ENCODE results near the gene SCAPER.
A peak's percentile ranks its signal among the peaks of the same experiment; 100 is the strongest.
"Not testable (repeated sequence)": the region's sequence is repeated elsewhere in the genome, so short reads cannot be mapped to it uniquely, and the experiment has no call there.

The SCAPER gene

DNA sequence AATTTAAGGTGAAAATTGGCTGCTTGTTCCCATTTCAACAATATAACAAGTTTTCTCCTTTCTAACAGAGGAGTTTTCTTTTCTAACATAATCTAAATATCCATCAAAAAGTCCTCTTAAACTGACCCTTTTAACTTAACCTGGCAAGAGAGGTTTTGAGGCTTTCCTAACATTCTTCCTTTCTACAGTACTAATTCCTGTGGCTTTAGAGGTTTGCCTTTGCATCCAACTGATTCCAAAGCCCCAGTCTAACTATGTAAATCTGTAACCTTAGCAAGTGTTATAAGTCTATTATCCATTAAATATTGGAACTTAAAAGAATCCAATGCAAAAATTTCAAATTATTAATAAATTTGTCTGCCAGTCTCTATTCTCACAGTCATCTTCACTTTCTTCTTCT, 434.4 kb downstream of the SCAPER start:
- no peak for DNase-seq

DNA sequence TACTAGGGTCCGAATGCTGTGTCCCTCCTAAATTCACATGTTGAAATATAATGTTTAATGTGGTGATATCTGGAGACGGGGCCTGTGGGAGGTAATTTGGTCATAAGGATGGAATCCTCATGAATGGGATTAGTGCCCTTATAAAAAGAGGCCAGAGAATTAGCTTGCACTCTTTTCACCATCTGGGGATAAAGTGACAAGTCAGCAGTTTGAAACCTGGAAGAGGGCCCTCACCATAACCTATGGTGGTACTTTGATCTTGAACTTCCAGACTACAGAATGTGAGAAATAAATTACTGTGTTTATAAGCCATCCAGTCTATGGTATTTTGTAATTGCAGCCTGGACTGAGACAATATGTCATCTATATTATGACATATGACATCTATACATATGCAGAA, 436.4 kb downstream of the SCAPER start:
- DNase-seq = no peak

DNA sequence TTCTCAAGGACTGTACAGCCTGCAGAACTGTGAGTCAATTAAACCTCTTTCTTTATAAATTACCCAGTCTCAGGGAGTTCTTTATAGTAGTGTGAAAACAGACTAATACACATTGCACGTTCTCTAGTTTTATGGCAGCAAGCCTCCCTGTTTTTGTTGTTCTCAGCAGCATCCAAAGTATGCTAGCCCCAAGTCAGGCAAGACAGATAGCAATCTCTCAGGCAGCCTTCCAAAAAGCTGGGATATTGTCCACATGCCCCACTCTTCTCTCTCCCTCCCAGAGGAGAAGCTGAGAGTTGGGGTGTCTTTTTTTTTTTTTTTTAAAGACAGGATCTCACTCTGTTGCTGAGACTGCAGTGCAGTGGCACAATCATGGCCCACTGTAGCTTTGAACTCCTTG, 438.0 kb downstream of the SCAPER start:
- no peak for DNase-seq

DNA sequence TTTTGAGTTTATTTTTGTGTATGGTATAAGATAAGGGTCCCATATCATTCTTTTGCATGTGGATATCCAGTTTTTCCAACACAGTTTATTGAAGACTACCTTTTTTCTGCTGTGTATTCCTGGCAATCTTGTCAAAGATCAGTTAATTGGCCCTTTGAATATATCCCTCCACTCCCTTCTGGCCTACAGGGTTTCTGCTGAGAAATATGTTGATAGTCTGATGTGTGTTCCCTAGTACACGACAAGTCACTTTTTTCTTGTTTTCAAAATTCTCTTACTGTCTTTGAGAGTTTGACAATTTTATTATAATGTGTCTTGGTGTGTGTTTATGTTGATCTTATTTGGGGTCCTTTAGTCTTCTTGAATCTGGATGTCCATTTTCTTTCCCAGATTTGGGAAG, 439.4 kb downstream of the SCAPER start:
- no peak for DNase-seq

DNA sequence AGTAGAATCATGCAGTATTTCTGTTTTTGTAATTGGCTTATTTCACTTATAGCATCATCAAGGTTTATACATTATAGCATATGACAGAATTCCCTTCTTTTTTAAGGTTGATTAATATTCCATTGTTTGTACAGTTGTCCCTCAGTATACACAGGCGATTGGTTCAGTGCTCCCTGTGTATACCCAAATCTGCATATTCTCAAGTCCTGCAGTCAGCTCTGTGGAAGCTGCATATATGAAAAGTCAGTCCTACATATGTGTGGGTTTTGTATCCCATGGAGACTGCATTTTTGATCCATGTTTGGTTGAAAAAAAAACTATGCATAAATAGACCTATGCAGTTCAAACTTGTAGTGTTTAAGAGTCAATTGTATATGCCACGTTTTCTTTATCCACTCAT, 440.9 kb downstream of the SCAPER start:
- no peak for DNase-seq

DNA sequence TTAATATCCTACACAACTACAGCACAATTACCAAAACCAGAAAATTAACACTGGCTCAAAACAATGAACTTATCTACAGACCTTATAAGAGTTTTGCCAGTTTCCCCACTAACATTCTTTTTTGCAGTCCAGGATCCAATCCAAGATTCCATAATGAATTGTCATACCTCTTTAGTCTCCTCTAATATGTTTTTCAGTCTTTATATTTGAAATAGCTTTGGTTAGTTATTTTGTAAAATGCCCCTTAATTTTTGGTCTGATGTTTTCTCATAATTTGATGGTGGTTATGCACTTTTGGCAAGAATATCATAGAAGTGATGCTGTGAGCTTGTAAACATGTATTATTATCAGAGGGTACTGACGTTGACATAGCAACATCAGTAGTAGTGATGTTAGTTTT, 444.3 kb downstream of the SCAPER start:
- no peak for DNase-seq

DNA sequence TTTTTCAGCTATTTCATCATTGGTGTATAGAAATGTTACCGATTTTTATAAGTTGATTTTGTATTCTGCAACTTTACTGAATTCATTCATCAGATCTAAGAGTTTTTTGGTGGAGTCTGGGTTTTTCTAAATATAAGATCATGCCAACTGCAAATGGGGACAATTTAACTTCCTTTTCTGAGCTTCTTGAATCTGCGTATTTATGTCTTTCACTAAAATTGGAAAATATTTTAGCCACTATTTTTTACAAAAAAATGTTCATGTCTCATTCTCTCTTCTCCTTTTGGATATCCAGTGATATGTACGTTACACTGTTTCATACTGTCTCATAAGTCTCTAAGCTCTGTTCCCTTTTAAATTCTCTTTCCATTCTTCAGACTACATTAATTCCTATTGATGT, 444.8 kb downstream of the SCAPER start:
- DNase-seq = no peak

DNA sequence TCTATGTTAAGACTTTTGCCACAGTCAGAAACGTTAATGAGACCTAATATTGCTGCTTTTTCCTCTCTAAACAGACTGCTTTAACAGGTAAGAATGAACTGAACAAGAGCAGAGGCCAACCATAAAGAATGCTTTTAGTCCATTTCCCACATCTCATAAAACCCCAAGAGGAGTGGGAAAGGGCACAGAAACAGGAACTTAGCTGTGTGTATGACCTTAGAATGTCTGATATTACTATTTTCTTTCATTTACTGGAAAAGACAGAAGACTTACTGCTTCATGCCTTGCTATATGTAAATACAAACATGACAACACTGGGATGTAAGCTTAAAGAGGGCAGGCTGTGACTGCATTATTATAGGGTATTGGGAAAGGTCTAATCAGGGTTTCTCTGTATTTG, 453.6 kb downstream of the SCAPER start:
- no peak for DNase-seq

DNA sequence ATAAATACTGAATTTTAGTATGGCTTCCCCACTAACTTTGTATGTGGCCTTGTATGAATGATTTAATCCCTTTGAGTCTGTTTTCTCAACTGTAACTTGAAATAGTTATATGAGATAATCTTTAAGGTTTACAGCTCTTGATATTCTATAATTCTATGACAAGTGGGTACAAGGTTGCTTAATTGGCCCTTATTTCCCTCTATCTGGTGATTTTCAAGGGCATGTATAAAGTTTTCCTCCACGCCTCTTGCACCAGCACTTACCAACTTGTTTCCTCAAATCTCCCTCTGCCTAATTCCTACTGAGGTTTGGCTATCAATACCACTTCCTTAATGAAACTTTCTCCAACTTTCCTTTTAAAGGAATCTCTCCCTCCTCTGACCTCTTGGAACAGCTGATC, 455.7 kb downstream of the SCAPER start:
- DNase-seq = no peak

DNA sequence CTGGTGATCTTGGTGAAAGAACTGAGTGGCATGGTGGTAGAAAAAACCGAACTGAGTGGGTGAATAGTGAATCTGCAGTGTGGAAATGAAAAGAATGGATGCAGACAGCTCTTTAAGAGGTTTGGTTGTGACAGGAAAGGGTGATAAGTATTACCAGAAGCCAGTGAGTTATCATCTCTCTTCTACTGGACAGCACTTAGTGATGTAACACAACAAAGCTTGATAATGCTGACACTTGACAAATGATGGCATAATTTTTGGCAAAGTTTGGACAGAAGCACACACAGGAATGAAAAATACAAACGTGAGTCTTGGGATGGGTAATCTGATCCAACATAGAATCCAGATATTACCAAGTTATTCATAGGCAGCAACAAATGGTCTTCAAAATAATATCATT, 456.4 kb downstream of the SCAPER start:
- no peak for DNase-seq

DNA sequence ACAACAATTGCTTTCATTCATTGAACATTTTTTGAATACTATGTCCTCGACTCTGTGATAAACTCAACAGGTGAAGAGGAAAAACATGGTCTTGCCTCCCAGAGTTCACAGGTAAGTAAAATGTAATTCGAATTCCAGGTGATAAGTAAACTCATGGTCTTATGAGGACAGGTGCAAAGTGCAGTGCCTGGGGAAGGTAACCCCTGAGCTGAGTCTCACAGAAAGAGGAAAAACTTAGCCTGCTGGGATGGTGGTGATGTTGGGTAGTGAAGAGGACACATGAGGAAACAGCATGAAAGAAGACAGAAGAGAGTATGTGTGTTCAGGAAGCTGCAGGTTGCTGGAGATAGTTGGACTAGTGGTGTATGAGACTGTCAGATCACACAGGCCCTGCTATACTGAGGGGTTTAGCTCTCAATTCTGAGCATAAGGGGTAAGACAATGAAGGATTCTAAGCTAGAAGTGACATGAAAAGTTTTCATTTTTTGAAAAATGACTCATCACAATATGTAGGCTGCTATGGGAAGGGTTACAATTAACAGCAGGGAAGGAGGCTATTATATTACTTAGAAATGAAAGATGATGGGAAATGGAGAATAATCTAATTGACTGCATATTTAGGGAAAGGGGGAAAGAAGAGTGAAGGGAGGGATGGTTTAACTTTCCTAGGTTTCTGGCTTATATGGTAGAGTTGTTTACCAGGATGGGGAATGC, 457.3 kb downstream of the SCAPER start:
- DNase-seq = no peak

DNA sequence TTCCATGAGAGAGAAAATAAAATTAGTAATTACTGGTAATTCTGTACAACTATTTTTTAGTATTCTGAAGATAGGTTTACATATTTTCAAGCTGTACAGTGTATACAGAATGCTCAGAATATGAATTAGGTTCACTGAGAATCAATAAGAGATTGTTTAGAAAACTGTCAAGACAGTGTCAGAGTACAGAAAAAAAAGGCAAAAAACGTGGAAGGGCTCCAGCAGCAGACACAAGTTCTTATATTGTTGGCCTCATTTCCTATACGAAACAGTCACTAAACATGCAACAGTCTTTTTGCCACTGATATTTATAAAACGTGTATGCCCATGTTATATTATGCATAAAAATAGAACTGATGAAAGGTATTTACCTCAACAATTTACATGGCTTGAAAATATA, 464.7 kb downstream of the SCAPER start:
- no peak for DNase-seq

DNA sequence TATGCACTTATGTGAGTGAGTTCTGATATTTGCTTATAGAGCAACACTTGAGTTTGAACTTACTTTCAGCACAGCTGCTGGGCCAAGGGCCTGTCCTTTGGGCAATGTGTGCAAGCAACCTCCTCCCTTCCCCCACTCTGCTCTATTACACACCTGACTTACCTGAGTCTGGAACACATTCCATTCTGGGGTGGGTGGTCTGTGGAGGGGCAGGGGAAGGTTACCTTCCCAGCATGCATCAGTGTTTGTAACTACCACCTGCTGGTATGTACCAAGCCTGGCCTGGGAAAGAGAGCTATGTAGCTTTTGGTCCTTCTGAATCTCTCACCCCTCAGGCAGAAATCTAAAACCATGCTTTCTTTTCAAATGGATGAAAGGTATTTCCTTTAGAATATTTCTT, 465.6 kb downstream of the SCAPER start:
- no peak for DNase-seq

DNA sequence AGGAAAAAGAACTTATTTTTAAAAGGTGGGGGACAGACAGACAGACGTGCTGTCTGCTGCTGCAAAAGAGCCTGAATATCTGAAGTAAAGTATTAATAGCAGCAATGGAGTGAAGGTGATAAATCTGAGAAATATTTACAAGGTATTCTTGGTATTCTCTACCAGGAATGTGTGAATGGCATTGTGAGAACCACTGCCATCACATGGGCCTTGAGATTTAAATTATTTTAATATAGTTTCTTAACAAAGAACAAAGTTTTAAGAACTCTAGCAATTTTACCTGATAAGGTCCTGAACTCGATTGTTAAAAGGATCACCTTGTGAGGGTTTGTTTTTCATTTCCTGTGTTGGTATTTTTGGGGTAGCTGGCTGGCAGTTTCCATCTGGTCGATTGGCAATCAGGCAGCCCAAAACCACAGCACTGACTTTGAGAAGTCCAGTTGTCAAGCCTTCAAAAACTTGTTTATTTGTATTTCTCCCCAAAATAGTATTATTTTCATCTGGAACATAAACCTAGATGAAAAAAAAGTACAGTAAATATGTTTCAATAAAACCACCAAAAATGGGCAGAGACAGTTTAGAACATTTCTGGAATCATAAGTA, 471.2 kb downstream of the SCAPER start:
- DNase-seq = no peak

DNA sequence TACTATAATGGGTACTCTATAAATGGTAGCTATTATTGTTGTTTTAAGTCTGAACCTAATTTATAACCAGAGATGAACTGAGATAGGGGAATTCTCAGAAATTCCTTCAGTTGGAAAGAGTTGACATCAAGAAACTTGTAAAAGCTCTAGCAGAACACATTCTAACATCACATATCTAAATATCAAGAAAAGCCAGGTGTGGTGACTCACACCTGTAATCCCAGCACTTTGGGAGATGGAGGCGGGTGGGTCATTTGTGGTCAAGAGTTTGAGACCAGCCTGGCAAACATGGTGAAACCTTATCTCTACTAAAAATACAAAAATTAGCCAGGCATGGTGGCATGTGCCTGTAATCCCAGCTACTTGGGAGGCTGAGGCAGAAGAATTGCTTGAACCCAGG, 472.1 kb downstream of the SCAPER start:
- not testable (repeated sequence) for DNase-seq

DNA sequence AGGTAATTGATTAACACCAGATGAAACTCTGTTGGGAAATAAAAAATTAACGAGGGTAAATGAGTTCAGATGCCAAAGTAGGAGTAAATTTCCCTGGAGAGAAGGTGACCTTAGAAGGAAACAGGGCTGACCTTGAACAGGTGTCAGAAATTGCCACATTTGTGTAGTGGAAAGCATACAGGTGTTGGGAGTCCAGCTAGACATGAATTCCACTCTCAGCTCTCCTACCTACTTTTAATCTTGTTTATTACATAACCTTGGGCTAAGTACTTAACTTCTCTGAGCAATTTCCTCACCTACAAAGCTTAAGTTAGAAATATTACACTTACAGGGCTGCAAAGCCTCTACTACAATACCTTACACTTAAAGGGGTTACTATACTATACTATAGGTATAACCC, 472.5 kb downstream of the SCAPER start:
- no peak for DNase-seq

DNA sequence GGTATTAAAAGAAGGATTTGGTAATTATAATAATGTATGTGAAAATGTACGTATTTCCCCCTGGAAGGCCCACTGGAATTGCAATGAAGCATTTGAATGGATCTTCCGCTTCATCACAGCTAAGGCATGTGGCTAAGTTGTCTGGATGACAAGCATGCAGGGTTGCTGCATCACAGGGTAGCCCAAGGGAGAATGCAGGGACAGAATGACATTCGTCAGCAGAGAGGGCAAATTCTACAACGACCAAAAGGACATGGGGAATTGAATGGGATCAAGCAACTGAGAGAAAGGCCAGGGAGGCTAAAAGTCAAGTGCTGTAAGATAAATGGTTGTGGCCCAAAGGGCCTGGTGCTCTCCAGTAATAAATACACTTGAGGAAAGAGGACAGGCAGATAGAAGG, 473.2 kb downstream of the SCAPER start:
- no peak for DNase-seq

DNA sequence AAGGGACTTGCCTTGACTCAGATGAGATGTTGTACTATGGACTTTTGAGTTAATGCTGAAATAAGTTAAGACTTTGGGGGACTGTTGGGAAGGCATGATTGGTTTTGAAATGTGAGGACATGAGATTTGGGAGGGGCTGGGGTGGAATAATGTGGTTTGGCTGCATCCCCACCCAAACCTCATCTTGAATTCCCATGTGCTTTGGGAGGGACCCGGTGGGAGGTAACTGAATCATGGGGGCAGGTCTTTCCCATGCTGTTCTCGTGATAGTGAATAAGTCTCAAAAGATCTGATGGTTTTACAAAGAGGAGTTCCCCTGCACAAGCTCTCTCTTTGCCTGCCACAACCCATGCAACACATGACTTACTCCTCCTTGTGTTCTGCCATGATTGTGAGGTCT, 474.4 kb downstream of the SCAPER start:
- not testable (repeated sequence) for DNase-seq

DNA sequence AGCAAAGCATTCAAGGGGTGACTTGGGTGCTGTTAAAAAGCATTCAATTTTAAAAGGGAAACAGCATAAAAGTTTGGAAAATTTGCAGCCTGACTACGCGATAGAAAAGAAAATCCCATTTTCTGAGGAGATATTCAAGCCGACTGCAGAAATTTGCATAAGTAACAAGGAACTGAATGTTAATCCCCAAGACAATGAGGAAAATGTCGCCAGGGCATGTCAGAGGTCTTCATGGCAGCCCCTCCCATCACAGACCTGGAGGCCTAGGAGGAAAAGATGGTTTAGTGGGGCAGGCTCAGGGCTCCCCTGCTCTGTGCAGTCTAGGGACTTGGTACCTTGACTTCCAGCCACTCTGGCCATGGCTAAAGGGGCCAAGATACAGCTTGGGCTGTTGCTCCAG, 475.5 kb downstream of the SCAPER start:
- no peak for DNase-seq

DNA sequence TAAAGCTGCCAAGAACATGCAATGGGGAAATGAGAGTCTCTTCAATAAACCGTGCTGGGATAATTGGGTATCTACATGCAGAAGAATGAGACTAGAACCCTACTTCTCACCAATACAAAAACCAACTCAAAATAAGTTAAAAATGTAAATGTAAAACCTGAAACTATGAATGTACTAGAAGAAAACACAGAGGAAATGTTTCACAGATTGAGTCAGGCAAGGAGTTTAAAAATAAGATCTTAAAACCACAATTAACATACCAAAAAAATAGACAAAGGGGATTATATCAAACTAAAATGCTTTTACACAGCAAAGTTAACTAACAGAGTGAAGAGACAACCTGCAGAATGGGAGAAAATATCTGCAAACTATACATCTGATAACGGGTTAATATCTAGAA, 478.2 kb downstream of the SCAPER start:
- DNase-seq = no peak

DNA sequence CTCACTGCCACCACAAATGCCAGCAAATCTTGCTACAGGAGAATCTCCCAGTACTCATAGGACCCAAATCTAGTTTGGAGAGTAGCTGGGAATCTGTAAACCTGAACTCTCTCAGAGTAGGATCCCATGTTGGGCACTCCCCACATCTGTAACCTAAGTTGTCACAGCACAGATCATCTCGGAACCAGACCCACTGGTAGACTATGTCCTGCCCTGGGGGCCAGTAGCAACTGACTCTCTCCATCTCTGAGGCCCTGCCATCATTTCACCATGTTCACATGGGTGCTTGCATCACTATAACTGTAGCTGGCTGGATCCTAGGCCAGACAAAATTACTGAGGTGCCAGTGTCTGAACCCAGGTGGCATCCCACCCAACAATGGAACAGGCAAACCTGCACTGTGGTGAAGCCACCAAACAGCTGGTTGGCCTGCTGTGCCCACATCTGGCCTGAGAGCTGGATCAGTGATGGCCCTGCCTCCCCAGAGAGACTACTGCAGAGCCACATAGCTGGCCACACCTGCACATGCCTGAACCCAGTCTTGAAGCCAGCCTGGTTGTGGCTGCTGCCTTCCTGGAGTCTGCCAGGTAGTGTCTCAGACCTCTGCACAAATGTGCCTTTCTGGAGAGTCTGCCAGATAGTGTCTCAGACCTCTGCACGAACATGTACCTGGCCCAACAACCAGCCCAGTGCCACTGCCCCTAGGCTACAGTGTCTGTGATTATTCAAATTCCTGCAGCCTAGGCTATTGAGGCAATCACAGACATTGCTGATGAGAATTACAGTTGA, 486.6 kb downstream of the SCAPER start:
- no peak for DNase-seq

DNA sequence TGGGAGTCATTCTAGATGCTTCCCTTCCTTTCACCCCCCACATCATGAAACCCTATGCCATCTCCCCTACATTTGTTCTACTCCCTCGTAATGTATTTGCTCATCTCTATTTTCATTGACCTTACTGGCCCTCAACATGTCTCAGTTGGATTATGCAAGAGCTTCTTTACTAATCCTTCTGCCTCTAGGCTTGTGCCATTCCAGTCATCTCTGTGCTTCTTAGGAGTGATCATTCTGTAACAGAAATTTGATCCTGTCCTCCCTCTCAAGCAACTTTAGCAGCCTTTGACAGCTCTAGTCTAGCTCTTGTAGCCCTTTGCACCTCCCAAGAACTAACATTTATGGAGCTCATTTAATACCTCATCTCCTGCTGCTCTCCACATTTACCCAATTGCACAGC, 503.9 kb downstream of the SCAPER start:
- DNase-seq = no peak

DNA sequence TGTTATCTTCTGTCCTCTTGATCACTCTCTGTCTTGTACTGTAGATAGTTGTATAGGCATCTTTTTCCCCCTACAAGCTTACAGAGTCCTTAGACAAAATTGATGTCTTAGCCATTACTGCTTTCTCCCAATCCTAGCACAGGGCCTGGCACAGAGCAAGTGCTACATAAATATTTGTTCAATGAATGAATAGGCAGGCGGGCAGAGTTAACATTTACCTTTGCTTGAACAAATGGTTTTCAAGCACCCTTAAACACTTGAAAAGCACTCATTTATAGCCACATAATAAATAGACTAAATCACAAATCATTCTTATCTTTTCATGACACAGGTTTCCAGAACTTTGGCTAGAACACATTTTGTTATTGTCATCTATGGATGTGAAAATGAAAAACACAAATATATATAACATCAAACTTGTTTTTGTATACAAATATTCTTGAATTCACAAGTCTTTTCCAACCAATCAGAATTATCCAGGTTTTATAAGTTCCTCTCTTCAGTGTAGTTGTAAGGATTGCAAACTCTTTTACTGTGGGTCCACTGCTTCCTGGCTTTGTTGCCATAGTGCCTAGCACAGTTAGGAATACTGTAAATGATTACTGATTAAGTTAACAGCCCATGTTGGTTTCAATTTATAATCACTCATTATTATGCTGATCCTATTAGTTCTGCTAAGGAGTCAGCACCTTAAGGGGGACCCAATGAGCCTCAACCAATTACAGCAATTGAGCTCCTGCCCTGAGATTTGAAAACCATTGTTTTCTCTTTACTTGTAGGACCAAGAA, 506.6 kb downstream of the SCAPER start:
- peak; percentile 62 for DNase-seq

DNA sequence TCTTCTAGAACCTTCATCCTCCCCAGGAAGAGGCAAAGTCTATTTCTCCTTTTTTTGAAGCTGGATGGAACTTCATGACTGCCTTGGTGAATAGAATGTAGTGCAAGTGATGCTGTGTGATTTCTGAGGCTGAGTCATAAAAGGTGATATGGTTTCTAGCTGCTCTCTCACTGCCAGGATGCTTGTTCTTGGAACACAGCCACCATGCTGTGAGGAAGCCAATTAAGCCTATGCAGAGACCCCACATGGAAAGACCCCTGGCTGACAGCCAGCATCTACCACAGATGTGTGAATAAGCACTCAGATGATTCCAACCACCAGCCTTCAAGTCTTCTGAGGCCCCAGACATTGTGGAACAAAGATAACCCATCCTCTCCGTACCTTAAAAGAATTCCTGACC, 511.5 kb downstream of the SCAPER start:
- no peak for DNase-seq

Data from NCI-H748 treated with DMSO at 0.1 percent for 48 hours (cell line).